Naive thymus-derived CD4-positive, alpha-beta T cell (primary cell): ENCODE results near the gene PARD3B. TPM values are rescaled to one million over a fixed set of nuclear protein-coding genes. Genes with fewer than 3 reads are reported as not detected.

Experiments used
- ATAC-seq: fragments of 150-1000 bp; cut with Tn5 transposase; 2 replicates; pipeline ENCODE4 v1.10.0; 2021; ENCODE audit warnings: mild to moderate bottlenecking, moderate library complexity
- CTCF ChIA-PET: fragments of 350-600 bp; sonication (Branson Sonifier 250); formaldehyde crosslinking; loops from one replicate; lab custom pipeline; 2021; ENCODE audit warnings: antibody characterized with exemption; lab: Charles Lee
- POLR2A ChIA-PET: fragments of 350-600 bp; sonication (Branson Sonifier 250); formaldehyde crosslinking; loops from one replicate; lab custom pipeline; 2021; ENCODE audit warnings: antibody characterized with exemption, inconsistent platforms; lab: Charles Lee
- DNase-seq, 9 donors: peaks; one replicate each; pipeline versions ENCODE4 v3.0.0 to v3.0.0-alpha.2; 2020 to 2022; ENCODE audit warnings: mixed read lengths in 1 of 9
- H3K27ac ChIP-seq: one replicate; pipeline ENCODE4 v1.7.0; 2013; ENCODE audit warnings: mild to moderate bottlenecking, low read depth, low read length, moderate library complexity
- H3K27me3 ChIP-seq, 2 donors: one replicate each; pipeline ENCODE4 v1.7.0; 2013; ENCODE audit warnings: low read length in 2 of 2, mild to moderate bottlenecking in 2 of 2, moderate library complexity in 2 of 2; ENCODE audit not compliant: control insufficient read depth in 2 of 2, insufficient read depth in 2 of 2
- H3K36me3 ChIP-seq, 3 experiments: 1 replicate in 2 of 3; 2 replicates in 1 of 3; pipeline ENCODE4 v1.7.0; 2013; ENCODE audit warnings: low read length in 3 of 3, mild to moderate bottlenecking in 3 of 3, moderate library complexity in 1 of 3; ENCODE audit not compliant: insufficient read depth in 3 of 3, control insufficient read depth in 2 of 3
- H3K4me1 ChIP-seq, 2 donors: one replicate each; pipeline ENCODE4 v1.7.0; 2013; ENCODE audit warnings: low read length in 2 of 2, mild to moderate bottlenecking in 2 of 2, moderate library complexity in 1 of 2; ENCODE audit not compliant: control insufficient read depth in 2 of 2, insufficient read depth in 2 of 2
- H3K4me3 ChIP-seq: 2 replicates; pipeline ENCODE4 v1.7.0; 2013; ENCODE audit warnings: mild to moderate bottlenecking, low read length
- H3K9me3 ChIP-seq, 3 experiments: 1 replicate in 2 of 3; 2 replicates in 1 of 3; pipeline ENCODE4 v1.7.0; 2013; ENCODE audit warnings: low read length in 3 of 3; ENCODE audit not compliant: control insufficient read depth in 2 of 3
- H3K27ac Mint-ChIP-seq, 9 donors: one replicate each; pipeline ENCODE4 v1.8.0; 2020 to 2022; ENCODE audit warnings: mixed read lengths in 9 of 9, mild to moderate bottlenecking in 8 of 9, moderate library complexity in 5 of 9, inconsistent platforms in 2 of 9
- H3K27me3 Mint-ChIP-seq, 5 donors: one replicate each; pipeline ENCODE4 v1.8.0; 2021 to 2022; ENCODE audit warnings: mixed read lengths in 5 of 5, mild to moderate bottlenecking in 1 of 5
- H3K36me3 Mint-ChIP-seq, 5 donors: one replicate each; pipeline ENCODE4 v1.8.0; 2020 to 2022; ENCODE audit warnings: mixed read lengths in 5 of 5, mild to moderate bottlenecking in 3 of 5, inconsistent platforms in 1 of 5
- H3K4me1 Mint-ChIP-seq, 7 donors: one replicate each; pipeline ENCODE4 v1.8.0; 2020 to 2022; ENCODE audit warnings: mixed read lengths in 7 of 7, mild to moderate bottlenecking in 3 of 7, inconsistent platforms in 1 of 7
- H3K4me3 Mint-ChIP-seq, 10 donors: one replicate each; pipeline ENCODE4 v1.8.0; 2020 to 2022; ENCODE audit warnings: mild to moderate bottlenecking in 10 of 10, mixed read lengths in 10 of 10, moderate library complexity in 6 of 10, inconsistent platforms in 2 of 10
- H3K9me3 Mint-ChIP-seq, 11 donors: one replicate each; pipeline ENCODE4 v1.8.0; 2020 to 2022; ENCODE audit warnings: mixed read lengths in 11 of 11, mild to moderate bottlenecking in 4 of 11, inconsistent platforms in 1 of 11, moderate library complexity in 1 of 11
- intact Hi-C, 2 donors: fragments of 100-400 bp; cut with micrococcal nuclease; formaldehyde crosslinking; loops; one replicate each; pipeline ENCODE4 v1.15.1; 2023
- polyA plus RNA-seq, 2 donors: library from polyadenylated mRNA; unstranded; fragments of 300-500 nt; fragmentation: Illumina TruSeq; gene quantifications; one replicate each; pipeline ENCODE4 v1.2.3, GENCODE V29; 2021
- total RNA-seq, 6 experiments: library from RNA in 5 of 6; stranded (reverse) in 5 of 6; gene quantifications; 1 replicate in 5 of 6; 2 replicates in 1 of 6; pipeline ENCODE4 v1.2.3 and lab custom pipeline; 2021 to 2026

Gene PARD3B
- total and polyA plus RNA-seq, 7 experiments from 2014 or later = 0.22 to 4.0 (median 0.87) TPM

DNA sequence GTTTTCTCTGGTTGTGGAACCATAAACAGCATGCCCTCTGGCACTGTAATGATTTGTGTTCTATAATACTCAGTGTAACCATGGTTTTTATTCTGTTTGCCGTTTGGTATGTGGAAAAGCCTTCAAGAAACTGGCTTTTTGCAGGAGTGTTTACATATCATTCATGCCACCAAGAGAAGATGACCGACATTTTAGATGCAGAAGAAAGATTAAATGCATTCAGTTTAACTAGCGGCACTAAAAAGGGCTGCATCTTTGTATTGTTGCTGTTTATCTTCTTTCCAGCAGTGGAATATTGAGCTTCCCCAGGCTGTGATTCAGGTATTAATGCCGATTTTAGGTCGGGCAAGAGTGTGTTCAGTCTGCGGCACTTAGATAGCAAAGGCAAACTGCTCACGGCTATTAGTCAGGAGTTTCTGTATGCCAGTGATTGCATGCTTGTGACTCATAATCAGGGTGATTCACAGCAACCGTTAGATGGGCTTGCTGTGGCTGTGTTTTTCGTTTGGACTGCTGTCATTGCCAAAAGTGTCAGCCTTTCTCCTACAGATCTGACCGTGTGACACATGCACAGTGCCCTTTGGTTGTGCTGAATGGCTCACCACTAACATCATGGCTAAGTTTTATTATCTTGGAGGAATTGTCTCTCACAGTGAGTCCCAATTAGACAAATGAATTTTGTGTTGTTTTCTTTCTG is 479.7 kb downstream of the PARD3B start:
- H3K36me3 Mint-ChIP-seq = peaks cover 0 to 33% (median 0%) of the 10 kb centered on the region in 5 donors
- no peaks in the 10 kb centered on the region for H3K27me3 Mint-ChIP-seq
- peak overlapping the region in 3 of 9 donors; percentile 6 to 76 (median 75) for H3K27ac Mint-ChIP-seq
- Histone ChIP-seq H3K9me3 (no peaks in the 10 kb centered on the region), H3K36me3 (no peaks in the 10 kb centered on the region), H3K4me3 (no peak overlapping the region), H3K27ac (no peak overlapping the region), H3K27me3 (no peaks in the 10 kb centered on the region), H3K4me1 (peaks cover 0 to 8% of the 10 kb centered on the region in 2 donors)
- H3K9me3 Mint-ChIP-seq = peaks cover 0 to 17% (median 0%) of the 10 kb centered on the region in 11 donors
- POLR2A ChIA-PET = no interaction called here
- peak overlapping the region in 2 of 10 donors; percentile 61 to 69 for H3K4me3 Mint-ChIP-seq
- H3K4me1 Mint-ChIP-seq = peaks cover 9 to 47% (median 33%) of the 10 kb centered on the region in 7 donors
- CTCF ChIA-PET = no interaction called here
- peak in 1 of 9 donors; percentile 38 for DNase-seq
- intact Hi-C loops = no loop called here
- no peak for ATAC-seq

DNA sequence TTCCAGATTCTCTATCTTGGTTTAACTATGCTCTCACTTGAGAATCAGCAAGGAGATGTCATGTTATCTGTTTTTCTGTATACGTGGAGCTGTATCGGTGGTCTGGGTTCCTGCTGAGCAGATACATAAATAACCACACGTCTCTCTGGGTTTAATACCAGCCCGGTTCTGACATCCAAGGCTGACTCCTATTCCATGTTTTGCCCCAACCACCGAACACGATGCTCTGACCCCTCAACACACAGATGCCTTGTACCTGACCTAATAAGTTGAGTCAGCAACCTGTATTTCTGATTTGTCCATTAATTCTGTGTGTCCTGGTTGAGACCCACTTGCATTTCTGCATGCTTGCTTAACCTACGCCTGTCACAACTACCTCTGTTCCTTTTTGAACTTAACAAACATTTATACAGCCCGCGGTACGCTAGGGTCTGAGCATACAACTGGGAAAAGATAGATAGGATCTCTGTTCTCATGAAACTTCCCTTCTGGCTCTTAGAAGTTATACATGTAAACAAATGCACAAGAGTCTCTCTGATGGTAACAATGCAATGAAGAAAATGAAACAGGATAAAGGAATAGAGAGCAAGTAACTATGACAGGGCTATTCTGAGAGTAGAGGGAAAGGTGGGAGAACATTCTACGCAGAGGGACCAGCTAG is 480.4 kb downstream of the PARD3B start:
- Mint-ChIP-seq H3K27me3 (no peaks in the 10 kb centered on the region), H3K27ac (peak overlapping the region in 6 of 9 donors; percentile 1 to 76 (median 9)), H3K4me3 (peak overlapping the region in 8 of 10 donors; percentile 0 to 69 (median 34)), H3K36me3 (peaks cover 0 to 27% (median 0%) of the 10 kb centered on the region in 5 donors), H3K4me1 (peaks cover 9 to 51% (median 36%) of the 10 kb centered on the region in 7 donors), H3K9me3 (peaks cover 0 to 13% (median 0%) of the 10 kb centered on the region in 11 donors)
- DNase-seq = no peak
- Histone ChIP-seq H3K36me3 (no peaks in the 10 kb centered on the region), H3K27me3 (no peaks in the 10 kb centered on the region), H3K4me3 (no peak overlapping the region), H3K9me3 (no peaks in the 10 kb centered on the region), H3K27ac (no peak overlapping the region), H3K4me1 (peaks cover 0 to 8% of the 10 kb centered on the region in 2 donors)
- POLR2A ChIA-PET = no interaction called here
- no peak for ATAC-seq
- intact Hi-C loops = loop anchor here in 1 of 2 donors (2.0 kb wide), 1 partner anchor 15 kb away; no protein-coding TSS in a partner anchor
- CTCF ChIA-PET = interaction anchor here (0.6 kb wide), 1 partner anchor 105 kb away, joined by 3 read pairs; no protein-coding TSS in a partner anchor

DNA sequence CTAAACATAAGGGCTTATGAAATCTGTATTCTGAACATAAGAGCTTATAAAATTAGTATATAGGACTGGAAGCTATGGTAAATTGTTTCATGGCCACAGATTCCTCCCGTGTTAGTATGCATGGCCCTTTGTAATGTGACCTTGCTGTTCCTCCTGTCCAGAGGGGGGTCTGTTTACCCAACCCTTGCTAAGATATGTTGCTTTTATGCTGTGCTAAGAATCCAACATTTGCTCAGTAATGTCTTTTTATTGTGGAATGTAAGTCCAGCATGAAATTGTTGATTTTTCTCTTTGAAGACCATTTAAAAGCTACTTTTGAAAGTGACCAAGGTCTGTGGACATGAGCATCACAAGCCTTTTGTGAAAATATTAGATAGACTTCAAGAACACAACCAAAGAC is 485.4 kb downstream of the PARD3B start:
- no peak overlapping the region for H3K4me3 Mint-ChIP-seq
- H3K9me3 Mint-ChIP-seq = peaks cover 0 to 12% (median 0%) of the 10 kb centered on the region in 11 donors
- Histone ChIP-seq H3K27ac (no peak overlapping the region), H3K36me3 (no peaks in the 10 kb centered on the region), H3K4me1 (peaks cover 0 to 22% of the 10 kb centered on the region in 2 donors), H3K4me3 (no peak overlapping the region), H3K9me3 (no peaks in the 10 kb centered on the region), H3K27me3 (no peaks in the 10 kb centered on the region)
- ATAC-seq = no peak
- no peaks in the 10 kb centered on the region for H3K27me3 Mint-ChIP-seq
- no peak for DNase-seq
- intact Hi-C loops = loop anchor here in 1 of 2 donors (5.0 kb wide), 1 partner anchor 43 kb away; no protein-coding TSS in a partner anchor
- ChIA-PET CTCF (no interaction called here), POLR2A (interaction anchor here (0.6 to 1.0 kb wide), 3 partner anchors 20 to 28 kb away, joined by 3 read pairs; no protein-coding TSS in a partner anchor)
- H3K4me1 Mint-ChIP-seq = peaks cover 20 to 77% (median 59%) of the 10 kb centered on the region in 7 donors
- no peak overlapping the region for H3K27ac Mint-ChIP-seq
- peaks cover 0 to 30% (median 0%) of the 10 kb centered on the region in 5 donors for H3K36me3 Mint-ChIP-seq

DNA sequence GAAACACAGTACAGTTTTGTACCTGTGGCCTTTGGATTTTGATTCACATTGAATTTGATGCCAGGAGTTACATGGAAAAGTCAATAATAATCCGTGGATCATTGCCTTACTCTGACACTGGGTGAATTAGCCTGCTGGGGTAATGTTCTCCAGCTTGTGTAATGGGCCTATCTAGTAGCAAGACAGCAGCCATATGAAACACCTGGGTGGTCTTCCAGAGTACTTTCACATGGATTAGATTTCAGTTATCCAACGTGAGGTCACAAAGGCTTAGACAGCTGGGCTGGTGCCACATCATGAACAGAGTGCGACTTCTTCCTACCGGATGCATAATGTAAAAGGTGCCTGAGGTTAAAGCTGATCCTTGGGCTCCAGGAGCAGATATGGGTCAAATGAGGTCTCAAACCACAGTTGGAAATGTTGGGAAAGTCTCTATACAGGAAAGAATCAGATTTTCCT is 486.8 kb downstream of the PARD3B start:
- ATAC-seq (no peak), DNase-seq (no peak)
- peak overlapping the region in 1 of 9 donors; percentile 29 for H3K27ac Mint-ChIP-seq
- no peak overlapping the region for H3K4me3 Mint-ChIP-seq
- peaks cover 0 to 10% (median 0%) of the 10 kb centered on the region in 11 donors for H3K9me3 Mint-ChIP-seq
- ChIA-PET POLR2A (interaction anchor here (0.8 kb wide), 1 partner anchor 30 kb away, joined by 3 read pairs; no protein-coding TSS in a partner anchor), CTCF (no interaction called here)
- H3K4me1 Mint-ChIP-seq = peaks cover 16 to 63% (median 49%) of the 10 kb centered on the region in 7 donors
- H3K9me3 ChIP-seq = no peaks in the 10 kb centered on the region
- intact Hi-C loops = loop anchor here in 1 of 2 donors (1.0 to 5.0 kb wide), 2 partner anchors 9 to 45 kb away; no protein-coding TSS in a partner anchor
- H3K4me3 ChIP-seq = no peak overlapping the region
- H3K27me3 ChIP-seq = no peaks in the 10 kb centered on the region
- H3K27me3 Mint-ChIP-seq = no peaks in the 10 kb centered on the region
- no peaks in the 10 kb centered on the region for H3K36me3 ChIP-seq
- H3K36me3 Mint-ChIP-seq = peaks cover 0 to 22% (median 0%) of the 10 kb centered on the region in 5 donors
- H3K27ac ChIP-seq = no peak overlapping the region
- peaks cover 0 to 22% of the 10 kb centered on the region in 2 donors for H3K4me1 ChIP-seq

DNA sequence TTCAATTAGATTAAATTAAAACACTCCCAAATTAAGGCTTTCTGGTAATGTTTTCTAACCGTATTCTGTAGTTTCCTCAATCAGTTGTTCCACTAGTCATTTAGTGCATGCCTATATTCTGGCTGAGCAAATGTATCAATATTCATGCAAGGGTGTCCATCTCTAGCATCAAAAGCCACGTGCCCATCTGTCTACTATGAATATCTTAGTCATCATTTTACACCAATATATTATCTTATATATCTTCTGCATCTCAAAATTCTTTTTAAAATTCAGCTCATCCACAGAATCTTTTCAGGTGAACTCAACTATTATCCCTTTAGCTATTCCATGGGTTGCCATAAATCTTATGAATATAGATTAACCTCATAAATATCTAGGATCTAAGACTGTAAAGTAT is 488.2 kb downstream of the PARD3B start:
- peak overlapping the region in 6 of 9 donors; percentile 4 to 79 (median 51) for H3K27ac Mint-ChIP-seq
- no peak for ATAC-seq
- H3K36me3 ChIP-seq = no peaks in the 10 kb centered on the region
- H3K27me3 ChIP-seq = no peaks in the 10 kb centered on the region
- H3K9me3 Mint-ChIP-seq = peaks cover 0 to 10% (median 0%) of the 10 kb centered on the region in 11 donors
- peaks cover 0 to 22% of the 10 kb centered on the region in 2 donors for H3K4me1 ChIP-seq
- no peak overlapping the region for H3K27ac ChIP-seq
- peak overlapping the region in 5 of 10 donors; percentile 26 to 70 (median 56) for H3K4me3 Mint-ChIP-seq
- H3K36me3 Mint-ChIP-seq = peaks cover 0 to 14% (median 0%) of the 10 kb centered on the region in 5 donors
- POLR2A ChIA-PET = interaction anchor here (1.0 to 1.2 kb wide), 2 partner anchors 31 to 40 kb away, joined by 4 read pairs; no protein-coding TSS in a partner anchor
- peaks cover 16 to 56% (median 49%) of the 10 kb centered on the region in 7 donors for H3K4me1 Mint-ChIP-seq
- CTCF ChIA-PET = interaction anchor here (1.1 to 1.3 kb wide), 3 partner anchors 11 to 108 kb away, joined by 3 to 5 read pairs (median 4); no protein-coding TSS in a partner anchor
- DNase-seq = no peak
- H3K27me3 Mint-ChIP-seq = no peaks in the 10 kb centered on the region
- intact Hi-C loops = loop anchor here in 1 of 2 donors (5.0 kb wide), 1 partner anchor 46 kb away; no protein-coding TSS in a partner anchor
- no peaks in the 10 kb centered on the region for H3K9me3 ChIP-seq
- H3K4me3 ChIP-seq = no peak overlapping the region

DNA sequence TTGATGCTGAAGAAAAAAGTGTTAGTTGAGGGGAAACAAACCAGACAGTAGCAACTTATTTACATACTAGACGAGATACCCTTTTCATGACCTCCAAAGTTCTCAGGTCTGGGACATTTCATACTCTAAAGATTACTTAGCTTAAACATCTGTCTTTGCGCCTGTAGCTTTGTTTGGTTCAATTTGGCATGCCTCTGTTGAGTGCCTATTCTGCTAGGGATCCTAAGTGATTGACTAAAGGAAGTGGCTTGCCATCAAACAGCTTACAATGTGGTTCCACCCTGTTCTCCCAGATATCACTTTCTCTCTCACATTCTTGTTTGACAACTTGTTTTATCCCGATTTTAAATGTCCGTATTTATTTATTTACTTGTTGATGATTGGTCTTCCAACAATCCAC is 488.8 kb downstream of the PARD3B start:
- POLR2A ChIA-PET = interaction anchor here (1.0 to 1.2 kb wide), 2 partner anchors 32 to 40 kb away, joined by 4 read pairs; no protein-coding TSS in a partner anchor
- peak overlapping the region in 8 of 9 donors; percentile 4 to 86 (median 64) for H3K27ac Mint-ChIP-seq

More for the DNA sequence above, 488.8 kb downstream of the PARD3B start:
- no peaks in the 10 kb centered on the region for H3K27me3 ChIP-seq
- peaks cover 0 to 5% (median 0%) of the 10 kb centered on the region in 5 donors for H3K27me3 Mint-ChIP-seq
- no peaks in the 10 kb centered on the region for H3K36me3 ChIP-seq
- CTCF ChIA-PET = interaction anchor here (0.6 to 1.3 kb wide), 5 partner anchors 12 to 177 kb away, joined by 3 to 5 read pairs (median 3); no protein-coding TSS in a partner anchor
- no peaks in the 10 kb centered on the region for H3K9me3 ChIP-seq
- peak; percentile 32 for ATAC-seq
- H3K27ac ChIP-seq = no peak overlapping the region
- DNase-seq = peak in 6 of 9 donors; percentile 29 to 45 (median 33)
- peaks cover 0 to 10% (median 0%) of the 10 kb centered on the region in 5 donors for H3K36me3 Mint-ChIP-seq
- H3K4me3 Mint-ChIP-seq = peak overlapping the region in 9 of 10 donors; percentile 11 to 70 (median 41)
- no peak overlapping the region for H3K4me3 ChIP-seq
- peaks cover 0 to 20% of the 10 kb centered on the region in 2 donors for H3K4me1 ChIP-seq
- peaks cover 0 to 9% (median 0%) of the 10 kb centered on the region in 11 donors for H3K9me3 Mint-ChIP-seq
- peaks cover 14 to 54% (median 45%) of the 10 kb centered on the region in 7 donors for H3K4me1 Mint-ChIP-seq
- intact Hi-C loops = loop anchor here in 1 of 2 donors (2.0 to 5.0 kb wide), 2 partner anchors 15 to 47 kb away; no protein-coding TSS in a partner anchor
